ENCODE results near the gene ADGRG6.

The ADGRG6 gene

GRCh38 chr6:142350309-142350708 lies 48.5 kb downstream of the ADGRG6 start:
- no peak for DNase-seq

- DNase-seq, result no peak
These were observed 51.9 kb downstream of the ADGRG6 start for GRCh38 chr6:142353690-142354089.

- DNase-seq, result no peak
These were observed 52.8 kb downstream of the ADGRG6 start for GRCh38 chr6:142354650-142355049.

- DNase-seq, result peak; percentile 33
These were observed 53.8 kb downstream of the ADGRG6 start for GRCh38 chr6:142355520-142356174.

- DNase-seq, result no peak
These were observed 54.5 kb downstream of the ADGRG6 start for GRCh38 chr6:142356201-142356883.

GRCh38 chr6:142356884-142357225 lies 55.0 kb downstream of the ADGRG6 start:
- no peak for DNase-seq

- no peak for DNase-seq
These were observed 56.1 kb downstream of the ADGRG6 start for GRCh38 chr6:142357879-142358278.

GRCh38 chr6:142359271-142359960 lies 57.6 kb downstream of the ADGRG6 start:
- no peak for DNase-seq

- no peak for DNase-seq
These were observed 59.5 kb downstream of the ADGRG6 start for GRCh38 chr6:142361345-142361744.

- DNase-seq, result no peak
These were observed 60.3 kb downstream of the ADGRG6 start for GRCh38 chr6:142361779-142362750.

GRCh38 chr6:142367061-142367460 lies 65.3 kb downstream of the ADGRG6 start:
- no peak for DNase-seq

GRCh38 chr6:142367501-142368018 lies 65.8 kb downstream of the ADGRG6 start:
- DNase-seq, result no peak

GRCh38 chr6:142369266-142369665 lies 67.5 kb downstream of the ADGRG6 start:
- DNase-seq, result no peak

- no peak for DNase-seq
These were observed 70.5 kb downstream of the ADGRG6 start for GRCh38 chr6:142372348-142372747.

- no peak for DNase-seq
These were observed 71.7 kb downstream of the ADGRG6 start for GRCh38 chr6:142373268-142374090.

- no peak for DNase-seq
These were observed 72.4 kb downstream of the ADGRG6 start for GRCh38 chr6:142374091-142374770.

GRCh38 chr6:142374965-142375733 lies 73.3 kb downstream of the ADGRG6 start:
- no peak for DNase-seq

- no peak for DNase-seq
These were observed 74.3 kb downstream of the ADGRG6 start for GRCh38 chr6:142376115-142376514.

- DNase-seq, result no peak
These were observed 75.1 kb downstream of the ADGRG6 start for GRCh38 chr6:142376800-142377496.

- DNase-seq, result no peak
These were observed 75.7 kb downstream of the ADGRG6 start for GRCh38 chr6:142377497-142377848.
